ENCODE data around the gene DMRTC2.

DNA sequence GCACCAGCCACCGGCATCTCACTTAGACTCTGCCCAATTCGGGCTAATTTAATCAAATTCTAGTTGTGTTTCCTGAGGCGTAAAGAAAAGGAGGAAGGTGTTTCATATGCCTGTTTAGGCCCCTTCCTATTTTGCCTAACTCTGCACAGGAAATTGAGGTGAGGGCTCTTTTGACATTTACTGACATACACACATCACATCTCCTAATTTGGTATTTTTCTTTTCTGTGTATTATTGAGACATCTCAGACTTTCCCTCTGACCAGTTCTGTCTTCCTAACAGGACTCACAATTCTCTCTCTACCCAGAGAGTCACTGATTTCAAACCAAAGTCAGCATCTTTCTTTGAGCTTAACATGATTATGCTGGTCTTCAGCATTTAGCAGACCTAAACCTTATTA lies 40.5 kb upstream of the DMRTC2 start:
- TF ChIP-seq, protein P1, sequence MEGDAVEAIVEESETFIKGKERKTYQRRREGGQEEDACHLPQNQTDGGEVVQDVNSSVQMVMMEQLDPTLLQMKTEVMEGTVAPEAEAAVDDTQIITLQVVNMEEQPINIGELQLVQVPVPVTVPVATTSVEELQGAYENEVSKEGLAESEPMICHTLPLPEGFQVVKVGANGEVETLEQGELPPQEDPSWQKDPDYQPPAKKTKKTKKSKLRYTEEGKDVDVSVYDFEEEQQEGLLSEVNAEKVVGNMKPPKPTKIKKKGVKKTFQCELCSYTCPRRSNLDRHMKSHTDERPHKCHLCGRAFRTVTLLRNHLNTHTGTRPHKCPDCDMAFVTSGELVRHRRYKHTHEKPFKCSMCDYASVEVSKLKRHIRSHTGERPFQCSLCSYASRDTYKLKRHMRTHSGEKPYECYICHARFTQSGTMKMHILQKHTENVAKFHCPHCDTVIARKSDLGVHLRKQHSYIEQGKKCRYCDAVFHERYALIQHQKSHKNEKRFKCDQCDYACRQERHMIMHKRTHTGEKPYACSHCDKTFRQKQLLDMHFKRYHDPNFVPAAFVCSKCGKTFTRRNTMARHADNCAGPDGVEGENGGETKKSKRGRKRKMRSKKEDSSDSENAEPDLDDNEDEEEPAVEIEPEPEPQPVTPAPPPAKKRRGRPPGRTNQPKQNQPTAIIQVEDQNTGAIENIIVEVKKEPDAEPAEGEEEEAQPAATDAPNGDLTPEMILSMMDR (IDR thresholded peaks at IDR 0.05; ENCODE audit: low read depth, low read length): no peak
- TF ChIP-seq EZH2phosphoT487 (IDR thresholded peaks at IDR 0.05; ENCODE audit: low read depth): no peak
